DND-41 (cell line): Measurements from ENCODE around the gene CALML4.

ENCODE experiments used
- EZH2 ChIP-seq: IDR thresholded peaks from 3 replicates; pipeline ENCODE4 v1.6.1; 2012; ENCODE audit warnings: borderline replicate concordance, low read depth, mild to moderate bottlenecking, moderate library complexity, low read length, inconsistent platforms; ENCODE audit not compliant: severe bottlenecking
- TF ChIP-seq, protein P1 (sequence below): IDR thresholded peaks from 2 replicates; pipeline ENCODE4 v1.5.1; 2012; ENCODE audit warnings: borderline replicate concordance, low read length, moderate library complexity, mild to moderate bottlenecking; ENCODE audit not compliant: poor library complexity, severe bottlenecking; ENCODE audit errors: extremely low read depth

DNA sequence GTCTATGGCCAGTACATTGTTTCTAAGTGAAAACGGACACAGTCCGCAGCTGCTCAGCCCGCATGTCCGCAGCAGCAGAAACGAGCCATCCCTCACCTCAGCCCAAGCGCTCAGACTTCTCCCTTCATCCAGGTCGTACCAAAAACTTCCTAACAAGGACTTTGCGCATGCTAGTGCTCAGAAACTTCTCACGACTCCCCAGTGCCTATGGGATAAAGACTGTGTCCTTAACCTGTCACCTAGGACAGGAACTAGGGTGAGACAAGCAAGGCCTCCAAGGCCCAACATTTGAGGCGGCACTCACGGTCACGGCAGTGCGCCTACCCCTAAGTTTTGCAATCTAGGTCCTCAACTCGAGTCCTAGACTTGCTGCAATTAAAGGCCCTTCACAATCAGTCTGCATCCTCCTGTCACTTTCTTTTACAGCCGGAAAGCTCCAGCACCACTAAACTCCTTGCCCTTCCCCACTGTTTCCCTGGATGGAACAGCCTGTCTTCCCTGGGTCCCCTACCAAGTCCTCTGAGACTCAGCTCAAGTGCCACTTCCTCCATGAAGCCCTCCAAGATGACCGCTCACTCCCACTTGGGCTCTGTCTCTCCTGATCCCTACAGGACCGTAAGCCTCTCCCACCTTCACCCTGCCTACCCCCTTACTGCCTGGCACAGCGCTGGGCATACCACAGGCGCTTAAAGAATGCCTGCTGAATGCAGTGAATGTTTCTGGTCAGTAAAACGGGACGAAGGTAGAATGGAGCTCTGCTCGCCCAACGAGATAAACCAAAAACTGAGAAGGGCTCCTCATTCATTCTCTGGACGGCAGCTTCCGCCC lies 23.2 kb upstream of the CALML4 start:
- TF ChIP-seq, protein P1, sequence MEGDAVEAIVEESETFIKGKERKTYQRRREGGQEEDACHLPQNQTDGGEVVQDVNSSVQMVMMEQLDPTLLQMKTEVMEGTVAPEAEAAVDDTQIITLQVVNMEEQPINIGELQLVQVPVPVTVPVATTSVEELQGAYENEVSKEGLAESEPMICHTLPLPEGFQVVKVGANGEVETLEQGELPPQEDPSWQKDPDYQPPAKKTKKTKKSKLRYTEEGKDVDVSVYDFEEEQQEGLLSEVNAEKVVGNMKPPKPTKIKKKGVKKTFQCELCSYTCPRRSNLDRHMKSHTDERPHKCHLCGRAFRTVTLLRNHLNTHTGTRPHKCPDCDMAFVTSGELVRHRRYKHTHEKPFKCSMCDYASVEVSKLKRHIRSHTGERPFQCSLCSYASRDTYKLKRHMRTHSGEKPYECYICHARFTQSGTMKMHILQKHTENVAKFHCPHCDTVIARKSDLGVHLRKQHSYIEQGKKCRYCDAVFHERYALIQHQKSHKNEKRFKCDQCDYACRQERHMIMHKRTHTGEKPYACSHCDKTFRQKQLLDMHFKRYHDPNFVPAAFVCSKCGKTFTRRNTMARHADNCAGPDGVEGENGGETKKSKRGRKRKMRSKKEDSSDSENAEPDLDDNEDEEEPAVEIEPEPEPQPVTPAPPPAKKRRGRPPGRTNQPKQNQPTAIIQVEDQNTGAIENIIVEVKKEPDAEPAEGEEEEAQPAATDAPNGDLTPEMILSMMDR, result no peak
- TF ChIP-seq EZH2, result no peak
